Upper lobe of left lung (tissue), 6 donors: ENCODE measurements around the gene KRTAP12-4. TPM values are rescaled to one million over a fixed set of nuclear protein-coding genes. Genes with fewer than 3 reads are reported as not detected.

Source experiments
- ATAC-seq, 2 donors: fragments of 200-7000 bp; cut with Tn5 transposase; one replicate each; pipeline ENCODE4 v1.9.1; 2022; ENCODE audit warnings: mild to moderate bottlenecking in 2 of 2, moderate library complexity in 2 of 2; ENCODE audit not compliant: low FRiP score in 2 of 2
- DNase-seq, 2 donors: peaks; one replicate each; pipeline ENCODE4 v3.0.0-alpha.2; 2019 to 2020
- H3K27ac ChIP-seq, 4 donors: fragments of 200-600 bp; sonication (generic); one replicate each; pipeline ENCODE4 v1.5.1; 2016 to 2019
- H3K27me3 ChIP-seq, 4 donors: fragments of 200-600 bp; sonication (generic); one replicate each; pipeline ENCODE4 v1.5.1; 2017 to 2019
- H3K36me3 ChIP-seq, 4 donors: fragments of 200-600 bp; sonication (generic); one replicate each; pipeline ENCODE4 v1.5.1; 2016 to 2019
- H3K4me1 ChIP-seq, 4 donors: fragments of 200-600 bp; sonication (generic); one replicate each; pipeline ENCODE4 v1.5.1; 2018 to 2019
- H3K4me3 ChIP-seq, 4 donors: fragments of 200-600 bp; sonication (generic); one replicate each; pipeline ENCODE4 v1.5.1; 2017 to 2019; ENCODE audit warnings: mild to moderate bottlenecking in 2 of 4, moderate library complexity in 1 of 4
- H3K9me3 ChIP-seq, 4 donors: fragments of 200-600 bp; sonication (generic); one replicate each; pipeline ENCODE4 v1.5.1; 2018 to 2019
- EP300 ChIP-seq, 4 donors: sonication (generic); formaldehyde crosslinking; IDR thresholded peaks; one replicate each; pipeline ENCODE4 v1.5.1; 2017; ENCODE audit warnings: antibody characterized with exemption in 4 of 4, control low read depth in 2 of 4
- POLR2A ChIP-seq, 4 donors: fragments of 450-650 bp; IDR thresholded peaks; one replicate each; pipeline ENCODE4 v1.5.1; 2016 to 2017; ENCODE audit warnings: antibody characterized with exemption in 4 of 4, mild to moderate bottlenecking in 2 of 4
- POLR2AphosphoS5 ChIP-seq, 2 donors: sonication (generic); formaldehyde crosslinking; IDR thresholded peaks; one replicate each; pipeline ENCODE4 v1.5.1; 2017; ENCODE audit warnings: antibody characterized with exemption in 2 of 2
- WGBS, 2 donors: methylation state at CpG; one replicate each; pipeline ENCODE4 v1.1.5; 2017 to 2018; 5-methylcytosine and 5-hydroxymethylcytosine counted together
- total RNA-seq, 6 donors: library from RNA; depleted of rRNA in 4 of 6; stranded (reverse); fragments of >200 nt in 4 of 6; gene quantifications; one replicate each; pipeline versions ENCODE4 v1.1.0 to v1.2.1, GENCODE V29; 2016 to 2021
- TF ChIP-seq, protein P1 (sequence below), 6 experiments: fragments of 450-650 bp in 4 of 6; fragments of 200-600 bp in 2 of 6; sonication (generic) in 2 of 6; IDR thresholded peaks; one replicate each; pipeline ENCODE4 v1.5.1; 2016 to 2019; ENCODE audit warnings: antibody characterized with exemption in 6 of 6
- donor health status: DM: no; HTN: no; CAD: no; lungs with moderate emphysema.
- donor health status: DM: no; HTN: yes; CAD: no; lungs with severe emphysema.

The KRTAP12-4 gene
- total RNA-seq, 6 donors from 2014 or later = not detected

DNA sequence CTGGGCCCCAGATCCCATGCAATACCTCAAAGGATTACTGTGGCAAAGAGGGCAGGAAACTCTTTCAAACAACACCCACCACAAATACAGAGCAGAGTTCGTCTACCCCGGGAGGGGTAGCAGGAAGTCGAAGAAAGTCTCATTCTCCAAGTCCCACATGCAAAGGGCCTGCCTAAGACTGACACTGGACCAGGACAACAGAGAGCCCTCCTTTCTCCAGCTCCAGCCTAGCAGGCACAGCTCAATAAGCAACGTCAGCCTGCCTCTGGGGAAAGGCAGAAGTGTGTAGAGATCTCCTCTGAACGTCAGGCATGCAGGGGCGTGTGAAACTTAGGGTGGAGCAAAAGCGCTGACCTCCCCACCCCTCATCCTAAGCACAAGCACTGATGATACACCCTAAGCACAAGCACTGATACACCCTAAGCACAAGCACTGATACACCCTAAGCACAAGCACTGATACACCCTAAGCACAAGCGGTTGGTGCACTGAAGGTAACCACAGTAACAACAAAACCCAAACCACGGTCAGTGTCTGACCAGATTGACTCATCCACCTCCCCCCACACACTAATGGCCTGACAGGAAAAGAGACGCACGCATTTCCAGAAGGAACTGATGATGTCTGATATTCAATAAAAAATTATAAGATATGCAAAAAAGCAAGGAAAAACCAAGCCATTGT, 4.6 kb upstream of the KRTAP12-4 start:
- TF ChIP-seq POLR2AphosphoS5 (IDR thresholded peaks at IDR 0.05) (no peak), EP300 (IDR thresholded peaks at IDR 0.05) (no peak), POLR2A (IDR thresholded peaks at IDR 0.05) (no peak)
- TF ChIP-seq, protein P1, sequence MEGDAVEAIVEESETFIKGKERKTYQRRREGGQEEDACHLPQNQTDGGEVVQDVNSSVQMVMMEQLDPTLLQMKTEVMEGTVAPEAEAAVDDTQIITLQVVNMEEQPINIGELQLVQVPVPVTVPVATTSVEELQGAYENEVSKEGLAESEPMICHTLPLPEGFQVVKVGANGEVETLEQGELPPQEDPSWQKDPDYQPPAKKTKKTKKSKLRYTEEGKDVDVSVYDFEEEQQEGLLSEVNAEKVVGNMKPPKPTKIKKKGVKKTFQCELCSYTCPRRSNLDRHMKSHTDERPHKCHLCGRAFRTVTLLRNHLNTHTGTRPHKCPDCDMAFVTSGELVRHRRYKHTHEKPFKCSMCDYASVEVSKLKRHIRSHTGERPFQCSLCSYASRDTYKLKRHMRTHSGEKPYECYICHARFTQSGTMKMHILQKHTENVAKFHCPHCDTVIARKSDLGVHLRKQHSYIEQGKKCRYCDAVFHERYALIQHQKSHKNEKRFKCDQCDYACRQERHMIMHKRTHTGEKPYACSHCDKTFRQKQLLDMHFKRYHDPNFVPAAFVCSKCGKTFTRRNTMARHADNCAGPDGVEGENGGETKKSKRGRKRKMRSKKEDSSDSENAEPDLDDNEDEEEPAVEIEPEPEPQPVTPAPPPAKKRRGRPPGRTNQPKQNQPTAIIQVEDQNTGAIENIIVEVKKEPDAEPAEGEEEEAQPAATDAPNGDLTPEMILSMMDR (IDR thresholded peaks at IDR 0.05) = no peak
- no peak overlapping the region for H3K4me3 ChIP-seq
- ATAC-seq (peak in 1 of 2 donors; percentile 21), DNase-seq (no peak)
- H3K27me3 ChIP-seq = peaks cover 0 to 5% (median 0%) of the 10 kb centered on the region in 4 donors
- H3K27ac ChIP-seq = peak overlapping the region in 1 of 4 donors; percentile 27
- WGBS, 2 donors = 45 to 59% methylated on average over 10 of the region's 11 CpGs
- no peaks in the 10 kb centered on the region for H3K36me3 ChIP-seq
- H3K4me1 ChIP-seq = no peaks in the 10 kb centered on the region
- H3K9me3 ChIP-seq = peaks cover 0 to 6% (median 0%) of the 10 kb centered on the region in 4 donors

DNA sequence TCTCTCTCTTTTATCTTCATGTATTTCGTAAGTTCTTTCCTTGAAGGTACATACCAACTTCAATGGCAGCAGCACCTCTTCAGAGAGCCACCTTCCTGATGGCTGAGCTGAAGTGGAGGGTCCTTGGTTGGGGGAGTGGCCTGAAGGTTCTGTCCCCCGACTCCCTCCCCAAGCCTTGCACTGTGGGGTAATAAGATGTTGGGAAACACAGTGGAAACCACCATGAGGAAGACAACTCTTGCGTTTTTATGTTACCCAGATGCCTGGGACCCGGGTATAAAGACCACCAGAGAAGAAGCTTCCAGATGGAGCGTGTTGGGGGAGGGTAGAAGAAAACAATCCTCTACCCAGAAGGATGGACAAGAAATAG, 4.1 kb upstream of the KRTAP12-4 start:
- ATAC-seq = no peak
- TF ChIP-seq POLR2AphosphoS5 (IDR thresholded peaks at IDR 0.05) (no peak), POLR2A (IDR thresholded peaks at IDR 0.05) (no peak), EP300 (IDR thresholded peaks at IDR 0.05) (no peak)
- TF ChIP-seq, protein P1 (IDR thresholded peaks at IDR 0.05) = no peak
- Histone ChIP-seq H3K27me3 (peaks cover 0 to 5% (median 0%) of the 10 kb centered on the region in 4 donors), H3K36me3 (no peaks in the 10 kb centered on the region), H3K4me1 (no peaks in the 10 kb centered on the region), H3K27ac (peak overlapping the region in 1 of 4 donors; percentile 27), H3K4me3 (no peak overlapping the region), H3K9me3 (peaks cover 0 to 6% (median 0%) of the 10 kb centered on the region in 4 donors)
- 77 to 82% methylated on average over 5 of the region's 5 CpGs for WGBS, 2 donors
- DNase-seq = no peak

DNA sequence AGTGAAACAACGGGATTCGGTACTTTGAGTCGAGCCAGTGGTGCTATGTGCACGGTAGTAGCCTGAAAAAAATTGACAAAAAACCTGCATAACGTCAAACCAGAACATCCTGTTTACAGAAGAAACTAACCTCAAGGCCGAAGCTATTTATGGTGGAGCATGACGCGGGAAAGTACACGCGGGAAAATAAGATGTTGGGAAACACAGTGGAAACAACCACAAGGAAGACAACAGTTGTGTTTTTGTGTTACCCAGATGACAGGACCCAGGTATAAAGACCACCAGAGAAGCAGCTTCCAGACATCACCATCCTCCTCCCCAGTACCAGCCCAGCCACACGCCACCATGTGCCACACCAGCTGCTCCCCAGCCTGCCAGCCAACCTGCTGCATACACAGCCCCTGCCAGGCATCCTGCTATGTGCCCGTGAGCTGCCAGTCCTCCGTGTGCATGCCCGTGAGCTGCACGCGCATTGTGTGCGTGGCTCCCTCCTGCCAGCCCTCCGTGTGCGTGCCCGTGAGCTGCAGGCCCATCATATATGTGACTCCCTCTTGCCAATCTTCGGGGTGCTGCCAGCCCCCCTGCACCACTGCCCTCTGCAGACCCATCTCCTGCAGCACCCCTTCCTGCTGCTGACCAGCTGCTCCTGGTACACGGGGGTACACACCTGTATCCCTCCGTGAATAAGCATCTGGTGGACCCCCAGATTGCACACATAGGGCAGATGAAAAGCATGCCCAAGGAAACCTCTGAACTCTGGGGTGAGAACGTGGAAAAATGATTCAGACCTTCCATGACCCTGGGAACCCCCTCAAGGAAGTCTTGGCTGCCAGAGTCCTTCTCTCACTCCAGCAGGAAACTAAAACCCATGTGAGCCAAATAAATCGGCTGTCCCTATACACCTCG, 3.4 kb upstream of the KRTAP12-4 start, which contains the start of gene KRTAP12-3:
Gene KRTAP12-3, plus strand, starts transcription at position 298 of the 906 bp plus-strand sequence. Its CDS starts 48 bp downstream, at position 346.
- 61 to 63% methylated on average over 23 of the region's 26 CpGs for WGBS, 2 donors
- no peaks in the 10 kb centered on the region for H3K36me3 ChIP-seq
- ATAC-seq = peak; percentile 15 to 61
- H3K4me1 ChIP-seq = no peaks in the 10 kb centered on the region
- H3K27ac ChIP-seq = peak within 1 kb of the TSS in 3 of 4 donors; percentile 40 to 65 (median 40)
- peaks cover 0 to 6% (median 0%) of the 10 kb centered on the region in 4 donors for H3K9me3 ChIP-seq
- TF ChIP-seq, protein P1 (IDR thresholded peaks at IDR 0.05) = no peak
- TF ChIP-seq EP300 (IDR thresholded peaks at IDR 0.05) = peak in 1 of 4 donors; percentile 63
- H3K27me3 ChIP-seq = peaks cover 0 to 5% (median 0%) of the 10 kb centered on the region in 4 donors
- H3K4me3 ChIP-seq = no peak within 1 kb of the TSS
- peak in 1 of 2 donors; percentile 69 for DNase-seq

DNA sequence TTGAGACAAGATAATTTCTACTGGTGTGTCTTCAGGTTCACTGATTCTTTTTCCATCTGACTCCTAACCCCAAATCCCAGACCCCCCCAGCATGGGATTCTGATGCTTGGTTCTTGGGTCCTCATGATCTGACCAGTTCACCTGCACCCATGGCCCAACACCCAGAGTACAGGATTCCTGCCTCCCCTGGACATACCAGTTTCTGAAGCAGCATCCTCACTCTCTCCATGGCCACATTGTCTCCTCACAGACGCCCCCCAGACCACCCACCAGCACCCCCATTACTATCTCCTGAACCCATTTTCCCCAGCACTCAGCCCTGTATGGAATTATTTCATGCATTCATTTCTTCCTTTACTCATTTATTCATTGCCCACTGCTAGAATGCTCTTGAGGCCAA, 2.4 kb upstream of the KRTAP12-4 start:
- TF ChIP-seq POLR2A (IDR thresholded peaks at IDR 0.05) = no peak
- TF ChIP-seq, protein P1 (IDR thresholded peaks at IDR 0.05) = no peak
- H3K36me3 ChIP-seq = no peaks in the 10 kb centered on the region
- DNase-seq (no peak), ATAC-seq (no peak)
- 35 to 42% methylated on average over 1 of the region's 1 CpG for WGBS, 2 donors
- peaks cover 0 to 5% (median 0%) of the 10 kb centered on the region in 4 donors for H3K27me3 ChIP-seq
- H3K27ac ChIP-seq = peak overlapping the region in 3 of 4 donors; percentile 36 to 65 (median 40)
- no peaks in the 10 kb centered on the region for H3K4me1 ChIP-seq
- H3K9me3 ChIP-seq = peaks cover 0 to 6% (median 0%) of the 10 kb centered on the region in 4 donors
- no peak overlapping the region for H3K4me3 ChIP-seq
